ENCODE measurements around the gene MYOM1.
"Not testable (repeated sequence)": the region's sequence is repeated elsewhere in the genome, so short reads cannot be mapped to it uniquely, and the experiment has no call there.

MYOM1 gene

DNA sequence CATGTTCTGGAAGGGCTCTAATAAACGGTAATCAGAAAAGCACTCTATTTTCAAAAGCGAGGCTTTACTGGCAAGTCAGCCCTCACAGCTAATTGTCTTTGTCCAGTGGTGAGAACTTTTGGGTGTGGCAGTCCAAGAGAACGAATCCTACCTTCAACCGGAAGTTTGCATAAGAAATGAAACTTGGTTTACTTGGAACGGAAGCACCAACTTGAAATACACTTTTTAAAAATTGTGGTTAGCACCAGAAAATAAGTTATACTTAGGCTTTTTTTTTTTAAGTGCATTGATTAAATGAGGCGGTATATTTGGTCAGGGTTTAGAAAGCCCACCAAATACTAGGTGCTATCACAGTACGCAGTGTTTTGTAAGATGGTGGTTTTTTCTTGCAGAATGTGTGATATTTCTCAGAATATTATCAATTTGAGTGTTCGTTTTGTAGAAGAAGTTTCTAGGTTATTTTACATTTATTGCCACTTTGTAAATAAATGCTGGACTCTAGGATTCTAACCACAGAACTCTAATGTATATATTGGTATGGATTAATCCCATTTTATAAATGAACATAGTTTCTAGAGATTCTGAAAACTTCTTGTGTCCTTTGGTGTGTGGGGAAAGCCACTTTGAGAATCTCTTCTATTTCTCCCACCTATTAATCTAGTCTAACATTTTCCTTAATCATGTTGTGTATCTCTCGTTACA lies 29.0 kb upstream of the MYOM1 start:
- no peak for DNase-seq (ENCODE audit: low read depth)

DNA sequence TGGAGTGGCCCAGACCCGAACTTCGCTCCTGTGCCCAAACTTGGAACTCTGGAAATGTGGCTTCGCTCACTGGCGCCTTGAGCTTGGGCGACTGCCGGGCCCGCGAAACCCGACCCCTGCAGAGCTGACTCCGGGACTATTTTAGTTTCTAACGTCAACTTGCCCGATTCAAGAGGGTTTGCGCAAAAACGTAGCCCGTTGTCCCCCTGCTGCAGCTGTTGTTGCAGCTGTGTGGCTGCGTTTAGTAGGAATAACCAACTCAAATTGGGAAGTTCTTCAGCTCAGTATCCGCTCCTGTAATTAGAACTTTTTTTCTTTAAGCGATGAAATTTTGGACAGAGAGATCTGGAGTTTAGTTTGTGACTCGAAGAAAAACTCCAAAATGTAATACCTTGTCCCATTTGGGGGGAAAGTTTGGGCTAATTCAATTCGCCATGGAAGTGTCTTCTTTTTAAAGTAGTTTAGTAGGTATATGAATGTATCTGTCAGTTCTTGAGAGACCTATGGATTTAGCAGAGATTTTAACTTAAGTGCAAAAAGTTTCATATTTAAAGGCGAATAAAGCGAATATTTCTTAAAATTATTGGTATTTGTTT lies 28.4 kb upstream of the MYOM1 start:
- DNase-seq (ENCODE audit: low read depth) = no peak

DNA sequence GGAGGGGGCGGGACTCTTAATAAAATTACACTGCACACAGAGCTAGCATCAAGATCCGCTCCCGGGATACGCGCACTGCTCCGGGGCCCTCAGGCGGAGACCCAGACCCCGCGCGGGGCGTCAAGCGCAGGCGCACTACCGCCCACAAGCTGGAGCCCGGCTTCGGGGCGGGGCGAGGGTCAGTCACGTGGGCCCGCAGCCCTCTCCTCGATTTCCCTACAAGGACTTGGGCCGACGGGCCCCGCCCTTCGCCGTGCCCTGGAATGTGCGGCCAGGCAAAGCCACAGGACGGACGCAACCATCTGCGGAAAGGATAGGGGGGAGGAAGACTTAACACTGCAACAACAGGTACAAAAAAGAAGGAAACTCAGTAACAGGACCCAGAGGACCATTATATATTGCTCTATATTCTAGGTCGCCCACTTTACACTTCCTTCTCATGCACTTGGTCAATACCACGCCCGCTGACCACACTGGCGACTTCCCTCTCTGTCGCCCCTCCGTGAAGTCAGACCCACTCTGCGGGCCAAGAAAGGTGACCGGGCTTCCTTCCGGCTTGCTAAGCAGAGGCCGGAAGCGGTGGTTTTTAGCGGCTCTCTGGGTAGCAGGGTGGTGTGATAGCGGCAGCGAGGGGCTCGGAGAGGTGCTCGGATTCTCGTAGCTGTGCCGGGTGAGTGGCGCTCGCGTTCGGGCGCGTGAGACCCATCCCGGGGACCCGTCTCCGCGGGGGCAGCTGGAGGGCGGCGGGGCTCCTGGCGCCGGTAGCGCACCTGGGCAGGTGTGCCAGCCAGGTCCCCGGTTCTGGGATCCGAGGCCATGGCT lies 27.7 kb upstream of the MYOM1 start, which contains the start of gene MYL12A:
Gene MYL12A, plus strand, starts transcription at position 562 of the 822 bp plus-strand sequence. CDS start 5,447 bp downstream, outside the sequence.
- peak; percentile 84 for DNase-seq (ENCODE audit: low read depth)

DNA sequence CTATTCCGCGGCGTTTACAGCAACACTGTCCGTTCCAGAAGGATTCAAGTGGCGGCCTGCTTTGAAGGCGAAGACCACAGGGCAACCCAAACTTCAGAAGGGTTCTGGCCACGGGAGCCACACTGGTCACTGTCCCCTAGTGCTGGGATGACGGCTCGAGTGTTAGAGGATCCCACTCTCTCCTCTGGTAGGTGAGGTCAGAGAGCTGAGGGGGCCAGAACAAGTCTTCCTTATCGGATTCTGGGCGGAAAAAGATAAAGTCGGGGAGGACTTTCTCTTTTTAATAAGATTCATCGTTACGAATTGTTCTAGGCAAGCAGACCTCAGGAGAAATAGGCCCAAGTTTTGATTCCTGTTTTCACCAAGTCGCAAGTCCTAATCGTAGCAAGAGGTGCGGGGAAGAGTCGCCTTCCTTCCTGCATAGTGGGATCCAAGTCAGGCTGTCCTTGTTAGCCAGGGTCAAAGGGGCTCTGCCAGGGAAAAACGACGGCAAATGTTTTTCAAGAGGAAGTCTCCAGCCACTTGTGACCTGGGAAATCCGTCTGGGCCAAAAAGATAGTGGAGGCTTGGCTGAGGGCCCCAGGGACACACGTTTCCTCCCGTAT lies 27.0 kb upstream of the MYOM1 start:
- no peak for DNase-seq (ENCODE audit: low read depth)

DNA sequence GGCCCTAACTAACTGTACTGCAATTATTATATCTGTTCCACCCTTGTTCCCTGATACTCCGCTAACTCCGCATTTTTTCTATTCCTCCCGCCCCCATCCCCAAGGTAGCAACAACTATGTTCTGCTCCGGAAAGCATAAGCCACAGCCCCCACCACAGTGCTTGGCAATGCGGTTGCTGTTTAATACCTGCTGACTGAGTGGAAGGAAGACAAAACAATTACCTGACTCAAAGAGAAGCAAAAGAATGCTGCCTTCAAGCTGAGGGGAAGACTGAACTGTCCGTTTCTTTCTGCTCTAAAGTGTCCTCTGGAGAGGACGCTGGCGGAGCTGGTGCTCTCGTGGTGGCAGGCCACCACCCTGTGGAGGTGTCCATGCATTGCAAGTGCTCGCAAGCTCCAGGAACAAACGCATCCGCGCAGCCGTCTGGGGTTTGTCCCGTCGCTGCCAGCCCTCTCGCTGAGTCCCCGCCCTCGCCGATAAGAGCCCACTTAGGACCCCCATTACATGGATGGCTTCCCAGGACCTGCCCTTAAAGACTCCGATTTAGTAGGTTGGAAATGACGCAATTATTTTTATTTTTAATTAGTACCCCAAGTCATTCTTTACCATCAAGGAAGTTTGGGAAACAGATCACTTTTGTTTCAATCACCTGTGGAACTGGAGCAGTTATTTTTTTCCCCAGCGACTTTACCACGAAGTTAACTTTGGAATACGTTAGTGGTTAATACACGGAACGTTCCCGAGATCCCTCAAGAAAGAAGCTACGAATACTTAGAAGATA lies 26.3 kb upstream of the MYOM1 start:
- peak; percentile 62 for DNase-seq (ENCODE audit: low read depth)

DNA sequence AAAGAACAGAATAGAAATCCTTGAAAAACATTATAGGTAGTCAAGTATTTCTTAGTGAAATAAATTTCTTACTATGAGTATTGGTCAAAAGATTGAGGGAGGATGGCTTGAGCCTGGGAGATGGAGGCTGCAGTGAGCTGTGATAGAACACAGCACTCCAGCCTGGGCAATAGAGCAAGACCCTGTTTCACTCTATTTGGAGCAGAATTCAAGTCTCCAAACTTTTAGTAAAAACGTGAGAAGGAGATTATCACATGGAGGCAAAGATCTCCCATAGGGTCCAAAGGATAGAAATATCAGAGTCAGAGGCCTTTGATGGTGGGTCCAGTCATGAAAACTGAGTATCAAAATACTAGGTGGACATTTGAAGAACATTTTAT lies 25.4 kb upstream of the MYOM1 start:
- no peak for DNase-seq (ENCODE audit: low read depth)

DNA sequence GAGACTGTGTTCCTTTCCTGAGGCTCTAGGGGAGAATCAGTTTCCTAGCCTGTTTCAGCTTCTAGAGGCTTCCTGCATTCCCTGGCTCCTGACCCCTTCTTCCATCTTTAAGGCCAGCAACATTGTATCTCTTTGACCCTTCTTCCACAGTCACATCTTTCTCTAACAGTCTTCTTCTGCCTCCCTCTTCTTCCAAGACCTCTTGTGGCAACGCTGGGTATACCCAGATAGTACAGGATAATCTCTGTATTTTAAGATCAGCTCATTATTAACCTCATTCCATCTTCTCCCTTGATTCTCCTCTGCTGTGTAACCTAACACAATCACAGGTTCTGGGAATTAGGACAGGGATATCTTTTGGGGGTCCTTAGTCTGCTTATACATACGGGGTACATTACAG lies 19.0 kb upstream of the MYOM1 start:
- no peak for DNase-seq (ENCODE audit: low read depth)

DNA sequence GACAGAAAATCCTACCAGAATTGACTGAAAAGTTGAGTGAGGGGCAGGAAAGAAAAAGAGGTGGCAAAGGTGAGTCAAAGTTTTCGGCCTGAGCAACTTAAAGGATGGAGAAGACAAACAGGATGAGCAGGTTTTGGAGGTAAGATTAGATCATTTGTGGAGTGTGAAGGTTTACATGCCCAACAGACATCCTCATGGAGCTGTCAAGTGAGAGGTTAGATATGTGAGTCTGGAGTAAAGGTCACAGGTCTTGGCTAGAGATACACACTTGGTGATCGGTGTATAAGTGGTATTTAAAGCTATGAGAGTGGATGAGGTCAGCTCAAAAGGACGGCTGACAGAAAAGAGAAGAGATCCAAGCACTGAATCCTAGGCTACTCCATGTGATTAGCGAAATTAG lies 16.7 kb upstream of the MYOM1 start:
- no peak for DNase-seq (ENCODE audit: low read depth)

DNA sequence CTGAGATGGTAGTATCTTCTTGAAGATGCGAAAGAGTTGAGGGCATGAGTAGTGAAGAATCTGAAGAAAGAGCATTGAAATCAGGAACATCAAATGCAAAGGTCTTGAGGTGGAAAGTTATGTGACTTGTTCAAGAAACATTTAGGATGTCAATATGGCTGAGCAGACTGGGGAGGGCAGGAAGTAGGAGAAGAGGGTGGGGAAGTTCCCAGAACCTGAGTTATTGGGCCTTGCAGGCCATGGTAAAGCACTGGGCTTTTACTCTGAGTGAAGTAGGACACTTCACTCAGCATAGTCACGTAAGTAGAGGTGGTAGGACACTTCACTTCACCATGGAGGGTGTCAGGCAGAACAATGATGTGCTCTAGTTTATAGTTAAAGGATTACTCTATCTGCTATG lies 16.1 kb upstream of the MYOM1 start:
- DNase-seq (ENCODE audit: low read depth) = no peak

DNA sequence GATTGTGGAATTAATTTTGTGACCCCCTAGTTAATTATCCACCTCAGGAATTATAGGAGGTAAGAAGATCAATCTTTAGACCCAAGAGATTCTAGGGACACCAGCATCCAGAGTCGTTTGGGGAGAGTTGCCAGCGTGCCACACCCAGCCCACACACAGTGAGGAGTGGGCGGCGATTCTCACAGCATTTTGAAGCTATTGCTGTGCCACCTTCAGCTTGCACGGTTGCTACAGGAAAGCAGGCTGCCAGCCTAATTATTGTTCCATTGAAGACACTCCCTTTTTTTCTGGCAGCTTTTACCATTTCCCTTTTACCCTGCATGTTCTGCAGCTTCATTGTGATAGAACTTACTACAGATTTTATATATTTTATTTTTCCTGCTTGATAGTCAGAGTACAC lies 14.7 kb upstream of the MYOM1 start:
- DNase-seq (ENCODE audit: low read depth) = no peak

DNA sequence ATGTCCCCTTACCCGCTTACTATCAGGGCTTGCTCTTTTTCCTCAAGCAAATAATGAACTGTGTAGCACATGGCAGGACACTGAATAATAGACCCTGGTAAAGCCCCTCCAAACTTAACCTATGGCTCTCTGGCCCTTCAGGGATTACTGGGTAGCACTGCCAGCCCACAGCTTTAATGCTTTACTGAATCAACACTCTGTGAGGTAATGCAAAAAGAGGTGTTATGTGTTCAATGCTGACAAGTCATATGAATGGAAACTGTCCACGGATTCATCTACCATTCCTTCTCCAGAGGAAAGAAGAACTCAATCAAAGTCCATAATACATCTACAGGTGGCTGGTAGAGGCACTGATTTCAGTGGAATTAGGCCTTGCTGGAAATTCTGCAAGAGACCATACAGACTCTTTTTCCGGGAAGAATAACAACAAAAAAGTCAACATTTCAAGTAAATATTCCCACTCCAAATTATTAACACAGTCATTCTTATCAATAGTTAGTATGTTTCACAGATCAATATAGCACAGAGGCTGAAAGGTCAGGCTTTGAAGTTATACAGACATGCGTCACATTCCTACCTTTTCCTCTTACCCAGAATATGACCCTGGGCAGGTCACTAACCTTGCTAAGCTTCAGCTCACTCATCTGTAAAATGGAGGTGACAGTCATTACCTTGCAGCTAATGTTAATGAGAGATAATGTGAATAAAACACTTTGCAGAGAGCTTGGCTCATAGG lies 13.8 kb upstream of the MYOM1 start:
- no peak for DNase-seq (ENCODE audit: low read depth)

DNA sequence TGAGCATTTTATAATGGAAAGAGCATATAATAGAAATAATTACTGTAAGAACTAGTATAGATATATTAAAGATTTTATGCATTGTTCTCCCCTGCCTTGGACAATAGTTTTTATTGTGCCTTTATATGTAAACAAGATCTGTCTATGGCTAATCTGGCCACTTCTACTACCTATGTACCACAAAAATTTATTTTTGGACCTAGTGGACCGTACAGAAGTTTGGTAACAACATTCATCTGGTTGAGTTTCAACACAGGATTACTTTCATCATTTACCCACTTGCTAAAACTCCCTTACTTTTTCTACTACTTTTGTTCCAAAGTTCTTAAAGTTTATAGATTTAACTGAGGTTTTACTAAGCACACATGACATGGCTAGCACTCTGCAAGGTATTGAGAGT lies 13.2 kb upstream of the MYOM1 start:
- DNase-seq (ENCODE audit: low read depth) = no peak

DNA sequence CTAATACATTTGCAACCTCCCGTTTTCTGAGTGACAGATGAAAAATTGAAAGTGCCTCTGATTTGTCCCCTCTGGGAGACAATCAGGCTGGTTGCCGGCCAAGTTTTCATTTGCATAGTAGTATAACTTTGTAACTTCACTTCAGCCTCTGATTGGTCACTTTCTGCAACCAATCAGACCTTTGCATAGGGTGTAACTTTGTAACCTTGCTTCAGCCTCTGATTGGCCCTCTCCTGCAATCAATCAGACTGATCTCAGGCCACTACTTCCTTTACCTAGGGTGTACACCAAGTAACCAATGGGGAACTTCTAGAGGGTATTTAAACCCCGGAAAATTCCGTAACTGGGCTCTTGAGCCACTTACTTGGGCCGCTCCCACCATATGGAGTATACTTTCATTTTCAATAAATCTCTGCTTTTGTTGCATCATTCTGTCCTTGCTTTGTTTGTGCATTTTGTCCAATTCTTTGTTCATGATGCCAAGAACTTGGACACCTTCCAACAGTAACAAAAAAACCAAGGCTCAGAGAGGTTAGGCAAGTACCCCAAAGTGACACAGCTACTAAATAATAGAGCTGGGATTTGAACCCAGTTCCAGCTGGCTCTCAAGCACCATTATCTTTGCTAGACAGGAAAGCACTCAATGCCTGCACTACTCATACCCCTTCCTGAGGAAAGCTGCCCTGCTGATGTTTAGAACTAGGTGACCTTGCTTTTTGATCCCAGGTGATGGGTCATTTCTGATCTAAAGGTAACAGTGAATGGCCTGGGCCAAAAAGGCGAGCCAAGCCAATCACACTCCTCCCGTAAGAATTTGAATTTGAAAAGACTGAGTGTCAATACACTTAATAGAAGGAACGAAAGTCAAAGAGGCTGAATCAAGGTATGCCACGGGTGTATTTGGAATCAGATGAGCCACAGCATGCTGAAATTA lies 10.9 kb upstream of the MYOM1 start:
- DNase-seq (ENCODE audit: low read depth) = no peak

DNA sequence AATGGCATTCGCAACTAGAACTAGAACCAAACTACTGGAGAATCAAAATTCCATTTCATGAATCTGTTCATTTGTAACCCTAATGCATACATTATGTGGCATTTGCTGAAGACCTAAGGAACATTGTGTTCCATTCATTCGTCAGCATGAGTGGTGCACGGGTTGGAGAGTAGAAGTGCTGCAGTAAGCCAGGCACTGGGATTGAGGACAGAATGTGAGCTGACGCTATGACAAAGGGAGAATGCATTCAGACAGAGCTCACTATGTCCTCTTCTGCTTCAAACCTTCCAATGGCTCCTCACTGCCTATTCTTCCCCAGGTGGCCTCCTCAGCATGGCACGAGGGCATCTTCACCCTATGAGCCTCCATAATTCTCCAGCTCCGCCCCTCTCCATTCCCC lies 6.3 kb upstream of the MYOM1 start:
- DNase-seq (ENCODE audit: low read depth) = no peak

DNA sequence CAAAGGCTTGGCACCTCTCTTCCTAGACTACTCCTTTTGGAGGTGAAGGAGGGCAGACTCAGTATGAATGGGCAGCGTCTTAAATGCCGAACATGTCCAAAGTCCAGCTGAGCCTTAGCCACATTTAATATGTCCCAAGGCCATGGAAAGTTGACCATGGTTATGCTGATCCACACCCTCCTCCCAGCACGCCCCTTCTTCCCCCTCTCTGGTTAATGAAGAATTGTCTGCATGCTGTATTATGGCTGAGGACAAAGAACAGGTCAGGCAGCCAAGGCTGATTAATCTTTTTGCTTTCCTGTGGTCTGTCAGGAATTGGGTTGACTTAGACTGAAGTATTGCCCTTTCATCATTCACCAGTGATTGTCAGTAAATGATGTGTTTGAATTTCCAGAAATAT lies 5.8 kb upstream of the MYOM1 start:
- DNase-seq (ENCODE audit: low read depth) = no peak

DNA sequence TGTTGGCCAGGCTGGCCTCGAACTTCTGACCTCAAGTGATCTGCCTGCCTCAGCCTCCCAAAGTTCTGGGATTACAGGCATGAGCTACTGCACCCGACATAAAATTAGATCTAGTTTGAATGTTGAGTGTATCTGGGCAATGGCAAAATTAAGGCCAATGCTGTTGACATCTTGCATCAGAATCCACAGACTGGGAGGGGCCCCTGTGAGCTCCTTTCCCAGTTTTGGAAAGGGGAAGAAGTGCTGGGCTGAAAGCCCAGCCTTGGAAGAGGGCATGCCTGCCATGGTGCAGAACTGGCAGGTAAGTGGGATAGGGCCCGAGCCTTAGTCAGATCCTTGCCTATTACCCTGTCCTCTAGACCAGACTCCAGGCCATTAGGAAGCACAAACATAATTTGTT lies 4.5 kb upstream of the MYOM1 start:
- DNase-seq (ENCODE audit: low read depth) = no peak

DNA sequence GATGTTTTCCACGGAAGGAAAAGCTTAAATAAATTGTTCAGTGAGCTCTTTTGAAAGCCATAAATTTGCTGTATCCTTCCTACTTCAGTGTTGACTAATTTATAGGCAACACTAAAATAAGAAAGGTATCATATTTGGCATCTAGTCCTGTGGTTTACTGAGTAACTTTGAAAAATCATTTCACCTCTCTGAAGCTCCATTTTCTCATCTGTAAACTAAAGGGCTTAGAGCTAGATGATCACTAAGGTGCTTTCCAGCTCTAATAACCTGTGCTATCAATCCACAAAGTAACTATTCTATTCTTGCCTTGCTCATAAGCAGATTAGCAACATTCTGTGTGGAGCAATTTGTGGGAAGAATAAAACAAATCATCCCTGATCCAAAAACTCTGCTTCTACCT lies 3.6 kb upstream of the MYOM1 start:
- DNase-seq (ENCODE audit: low read depth) = no peak

DNA sequence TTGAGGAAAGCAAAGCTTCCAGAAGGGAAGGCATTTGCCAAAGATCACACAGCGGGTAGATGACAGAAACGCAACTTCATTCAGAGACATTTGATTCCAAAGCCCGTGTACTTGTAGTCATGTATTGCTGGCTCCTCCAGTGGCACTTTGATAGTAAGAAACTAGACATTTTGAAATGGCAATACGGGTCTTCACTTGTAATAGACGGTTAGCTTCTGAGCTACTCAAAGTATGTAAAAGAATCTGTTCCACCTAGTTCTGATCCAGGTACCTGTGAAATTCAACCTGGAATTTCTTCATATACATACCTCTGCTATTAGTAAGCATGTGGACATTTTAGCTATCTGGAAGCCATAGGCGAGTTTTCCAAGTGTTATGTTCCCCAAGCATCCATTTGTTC lies 1.7 kb upstream of the MYOM1 start:
- DNase-seq (ENCODE audit: low read depth) = no peak

DNA sequence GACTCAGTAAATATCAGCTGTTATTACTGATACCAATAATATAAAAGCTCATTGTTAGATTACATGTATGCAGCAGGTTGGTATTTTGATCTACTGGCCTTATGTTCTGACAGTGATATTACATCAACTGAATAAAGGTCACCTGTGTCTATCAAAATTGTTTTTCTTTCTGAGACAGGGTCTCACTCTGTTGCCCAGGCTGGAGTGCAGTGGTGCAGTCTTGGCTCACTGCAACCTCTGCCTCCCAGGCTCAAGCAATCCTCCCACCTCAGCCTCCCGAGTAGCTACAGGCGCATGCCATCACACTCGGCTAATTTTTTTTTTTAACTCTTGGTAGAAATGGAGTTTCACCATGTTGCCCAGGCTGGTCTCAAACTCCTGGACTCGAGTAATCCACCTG lies 1.1 kb upstream of the MYOM1 start:
- DNase-seq (ENCODE audit: low read depth) = not testable (repeated sequence)

DNA sequence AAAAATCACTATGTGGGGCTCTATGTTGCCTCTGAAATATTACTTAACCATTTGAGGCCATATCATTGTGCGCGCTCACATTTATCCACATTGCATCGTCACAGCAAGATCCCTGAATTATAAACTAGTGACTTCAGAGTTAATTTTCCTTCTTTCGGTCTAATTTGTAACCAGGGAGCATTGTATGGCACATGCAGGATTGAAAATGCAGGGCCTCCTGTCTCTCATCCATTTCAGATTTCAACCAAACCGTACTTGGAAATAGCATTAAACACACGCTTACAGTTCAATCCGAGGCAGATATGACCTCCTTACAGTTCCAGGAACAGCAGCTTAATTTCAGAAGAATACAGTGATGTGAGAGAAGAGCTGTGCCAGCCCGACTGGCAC lies 532 bp downstream of the MYOM1 start:
- no peak for DNase-seq (ENCODE audit: low read depth)

All from activated T-cell treated with anti-CD3 and anti-CD28 coated beads for 1 hour (primary cell).